HG03342 (cell line): ENCODE measurements around the gene EEF1AKMT1.
"Not testable (repeated sequence)": the region's sequence is repeated elsewhere in the genome, so short reads cannot be mapped to it uniquely, and the experiment has no call there.

Source experiments
- ATAC-seq: cut with Tn5 transposase; IDR thresholded peaks from one replicate; pipeline ENCODE4 v1.9.1; 2021; ENCODE audit warnings: mild to moderate bottlenecking, moderate library complexity; ENCODE audit not compliant: unreplicated experiment

EEF1AKMT1 gene

GRCh38 chr13:20778311-20778710 lies 4.5 kb upstream of the EEF1AKMT1 start:
- no peak for ATAC-seq

DNA sequence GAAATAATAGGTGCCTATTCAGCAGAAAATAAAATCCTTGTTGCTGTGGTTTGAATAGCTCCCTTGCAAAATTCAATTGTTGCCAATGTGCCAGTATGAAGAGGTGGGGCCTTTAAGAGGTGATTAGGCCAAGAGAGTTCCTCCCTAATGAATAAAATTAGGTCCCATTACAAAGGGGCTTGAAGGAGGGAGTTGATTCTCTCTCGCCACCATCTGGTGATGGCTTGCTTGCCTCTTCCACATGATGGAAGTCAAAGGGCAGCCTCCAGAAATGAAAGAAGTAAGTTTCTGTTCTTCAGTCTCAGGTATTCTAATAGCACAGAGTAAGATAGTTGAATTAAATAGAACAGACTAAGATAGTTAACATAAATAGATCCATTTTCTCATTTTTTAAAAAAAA lies 3.0 kb upstream of the EEF1AKMT1 start:
- ATAC-seq: no peak

DNA sequence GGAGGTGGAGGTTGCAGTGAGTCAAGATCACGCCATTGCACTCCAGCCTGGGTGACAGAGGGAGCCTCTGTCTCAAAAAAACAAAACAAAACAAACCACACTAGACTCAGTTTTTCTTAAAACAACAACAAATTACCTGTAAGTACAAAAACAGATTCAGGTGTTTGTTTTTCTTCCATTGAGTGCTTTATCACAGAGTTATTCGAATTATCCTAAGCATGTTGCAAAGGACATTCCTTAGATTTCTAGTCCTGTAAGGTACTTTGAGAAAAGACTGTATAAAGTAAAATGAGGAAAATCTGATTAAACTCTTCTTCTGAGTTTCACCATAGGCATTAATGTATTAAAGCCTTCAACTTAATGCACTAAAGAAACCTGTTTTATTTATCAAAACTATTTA lies 2.2 kb upstream of the EEF1AKMT1 start:
- no peak for ATAC-seq

GRCh38 chr13:20774746-20775145 lies 985 bp upstream of the EEF1AKMT1 start:
- no peak for ATAC-seq

GRCh38 chr13:20772401-20773131 lies 1.2 kb downstream of the EEF1AKMT1 start:
- no peak for ATAC-seq

GRCh38 chr13:20769834-20770233 lies 3.9 kb downstream of the EEF1AKMT1 start:
- ATAC-seq: no peak

DNA sequence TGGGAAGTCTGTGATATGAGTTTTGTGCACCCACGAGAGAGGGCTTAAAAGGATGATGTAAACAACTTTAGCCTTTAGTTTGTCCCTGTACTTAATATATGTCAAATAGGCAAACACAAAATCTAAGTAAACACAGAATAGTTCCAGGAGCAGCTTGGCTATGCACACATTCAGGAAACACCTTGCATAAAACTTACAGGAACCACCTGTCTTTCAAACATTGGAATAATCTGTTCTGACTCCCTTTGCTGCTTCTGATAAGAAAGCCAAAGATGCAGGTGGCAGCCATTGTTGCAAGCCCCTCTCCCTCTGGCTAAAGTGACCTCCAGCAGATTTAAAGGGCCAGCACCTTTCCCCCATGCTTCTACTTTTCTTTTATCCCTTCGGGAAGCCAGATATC lies 4.7 kb downstream of the EEF1AKMT1 start:
- ATAC-seq: no peak

DNA sequence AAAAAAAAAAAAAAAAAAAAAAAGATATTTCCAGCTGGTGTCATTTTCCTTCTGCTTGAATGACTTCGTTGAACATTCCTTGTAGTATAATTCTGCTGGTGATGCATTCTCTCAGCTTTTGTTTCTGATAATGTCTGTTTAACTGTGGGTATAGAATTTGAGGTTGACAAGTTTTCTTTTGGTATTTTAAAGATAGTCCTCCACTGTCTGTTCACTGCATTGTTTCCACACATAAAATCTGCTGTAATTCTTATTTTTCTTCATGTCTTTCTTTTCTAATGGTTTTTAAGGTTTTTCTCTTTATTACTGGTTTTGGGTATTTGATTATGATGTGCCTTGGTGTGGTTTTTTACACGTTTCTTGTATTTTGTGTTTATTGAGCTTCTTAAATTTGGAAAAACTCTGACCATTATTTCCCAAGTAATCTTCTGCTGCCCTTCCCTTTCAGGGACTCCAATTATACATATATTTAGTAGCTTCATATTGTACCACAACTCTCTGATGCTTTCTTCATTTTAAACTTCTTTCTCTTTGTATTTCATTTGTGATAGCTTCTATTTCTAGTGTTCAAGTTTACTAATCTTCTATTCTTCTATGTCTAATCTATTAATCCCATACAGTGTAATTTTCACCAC lies 6.3 kb downstream of the EEF1AKMT1 start:
- no peak for ATAC-seq

DNA sequence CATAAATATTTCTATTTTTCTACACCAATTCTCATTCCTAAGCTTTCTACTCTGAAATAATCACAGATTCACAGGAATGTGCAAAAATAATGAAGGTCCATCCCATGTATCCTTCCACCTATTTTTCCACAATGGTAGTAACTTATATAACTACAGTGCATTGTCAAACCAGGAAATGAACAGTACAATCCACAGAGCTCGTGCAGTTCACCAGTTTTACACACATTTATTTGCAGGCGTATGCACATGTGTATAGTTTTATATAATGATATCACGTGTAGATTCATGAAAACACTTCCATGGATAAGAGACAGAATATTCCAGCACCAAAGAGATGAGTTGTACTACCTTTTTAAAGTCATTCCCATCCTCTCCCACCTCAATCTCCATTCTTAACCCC lies 12.9 kb downstream of the EEF1AKMT1 start:
- ATAC-seq: no peak

GRCh38 chr13:20754009-20754408 lies 19.8 kb downstream of the EEF1AKMT1 start:
- no peak for ATAC-seq

DNA sequence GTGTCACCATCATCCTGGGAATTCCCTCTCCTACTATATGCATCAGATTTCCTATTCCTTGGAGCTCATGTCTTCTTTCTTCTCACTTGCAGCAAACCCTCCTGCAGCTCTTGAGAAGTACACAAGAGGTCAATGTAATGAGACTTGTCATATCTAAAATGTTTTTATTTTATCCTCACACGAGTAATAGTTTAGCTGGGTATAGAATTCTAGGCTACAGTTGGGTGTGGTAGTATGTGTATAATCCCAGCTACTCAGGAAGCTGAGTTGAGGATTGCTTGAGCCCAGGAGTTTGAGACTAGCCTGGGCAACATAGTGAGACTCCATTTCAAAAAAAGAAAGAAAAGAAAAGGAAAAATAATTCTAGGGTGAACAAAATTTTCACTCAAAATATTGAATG lies 24.4 kb downstream of the EEF1AKMT1 start:
- no peak for ATAC-seq

- ATAC-seq: not testable (repeated sequence)
These were observed 29.8 kb downstream of the EEF1AKMT1 start for GRCh38 chr13:20743830-20744404.

- no peak for ATAC-seq
These were observed 33.7 kb downstream of the EEF1AKMT1 start for GRCh38 chr13:20740021-20740420.

DNA sequence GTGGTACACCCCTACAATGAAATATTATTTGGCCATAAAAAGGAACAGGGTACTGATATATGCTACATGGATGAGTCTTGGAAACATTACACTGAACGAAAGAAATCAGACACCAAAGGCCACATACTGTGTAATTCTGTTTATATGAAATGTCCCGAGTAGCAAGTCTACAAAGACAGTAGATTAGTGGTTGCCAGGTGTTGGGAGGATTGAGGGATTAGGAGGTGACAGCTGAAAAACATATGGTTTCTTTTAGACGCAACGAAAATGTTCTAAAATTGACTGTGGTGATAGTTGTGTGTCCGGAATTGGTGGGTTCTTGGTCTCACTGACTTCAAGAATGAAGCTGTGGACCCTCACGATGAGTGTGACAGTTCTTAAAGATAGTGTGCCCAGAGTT lies 35.1 kb downstream of the EEF1AKMT1 start:
- ATAC-seq: no peak

DNA sequence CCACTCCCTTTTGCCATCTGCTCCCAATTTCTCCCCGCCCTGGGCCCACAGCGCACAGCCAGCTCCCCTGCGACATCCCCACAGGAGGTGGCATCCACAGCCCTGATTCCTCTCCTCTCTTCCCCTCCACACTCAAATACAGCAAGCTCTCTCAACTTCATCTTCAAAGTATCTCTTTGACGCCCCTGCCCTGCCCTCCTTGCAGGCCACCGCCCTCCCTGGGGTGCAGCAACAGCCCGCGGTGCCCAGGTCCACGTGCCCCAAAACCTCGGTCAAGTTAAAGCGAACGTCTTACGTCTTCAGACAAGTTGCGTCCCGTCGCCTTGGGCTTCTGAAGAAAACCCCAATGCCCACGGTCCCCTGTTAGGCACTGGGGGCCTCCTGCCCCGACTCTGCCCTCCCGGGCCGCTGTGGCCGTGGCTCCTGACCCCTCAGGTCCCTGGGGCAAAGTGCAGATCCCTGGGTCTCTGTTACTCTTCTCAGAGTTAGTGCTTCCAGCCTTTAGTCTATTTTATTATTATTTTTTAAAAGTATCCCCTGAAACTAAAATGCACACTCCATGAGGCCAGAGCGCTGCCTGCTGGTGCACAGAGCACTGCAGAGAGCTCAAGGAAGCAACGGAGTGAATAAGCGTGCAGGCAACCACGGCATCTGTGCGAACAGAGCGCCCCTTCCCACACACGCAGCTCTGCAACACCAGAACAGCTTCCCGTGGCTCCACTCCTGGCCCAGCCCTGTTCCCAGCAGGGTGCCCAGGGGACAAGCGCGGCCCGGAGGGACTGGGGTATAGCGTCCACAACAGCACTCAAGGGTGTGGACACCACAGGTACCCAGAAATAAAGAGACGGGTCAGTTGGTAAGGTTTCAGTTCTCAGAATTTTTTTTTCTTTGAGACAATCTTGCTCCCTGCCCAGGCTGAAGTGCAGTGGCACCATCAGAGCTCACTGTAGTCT lies 43.9 kb downstream of the EEF1AKMT1 start:
- no peak for ATAC-seq

GRCh38 chr13:20728579-20729311 lies 45.0 kb downstream of the EEF1AKMT1 start:
- no peak for ATAC-seq

- ATAC-seq: no peak
These were observed 45.9 kb downstream of the EEF1AKMT1 start for GRCh38 chr13:20727856-20728255.

GRCh38 chr13:20721454-20722357 lies 52.1 kb downstream of the EEF1AKMT1 start:
- no peak for ATAC-seq

- ATAC-seq: no peak
These were observed 52.7 kb downstream of the EEF1AKMT1 start for GRCh38 chr13:20721058-20721453.
